SK-N-SH (cell line): ENCODE results near the gene TRIM66. TPM values are rescaled to one million over a fixed set of nuclear protein-coding genes. Genes with fewer than 3 reads are reported as not detected.

Experiments used
- CTCF ChIA-PET: fragments of 300-600, 350-600 bp; formaldehyde crosslinking; extraction: SDS; loops from one replicate; lab custom pipeline; 2021; lab: Yijun Ruan, JAX
- POLR2A ChIA-PET: fragments of 350-600 bp; sonication (Branson Sonifier 250); formaldehyde crosslinking; extraction: SDS; loops from one replicate; lab custom pipeline; 2020; ENCODE audit warnings: antibody characterized with exemption, inconsistent platforms; lab: Yijun Ruan, JAX
- DNase-seq: peaks from one replicate; pipeline ENCODE4 v3.0.0; 2012
- H2AFZ ChIP-seq: fragments of 200-600 bp; sonication (generic); 2 replicates; pipeline ENCODE4 v1.8.1; 2016; ENCODE audit warnings: antibody characterized with exemption, mild to moderate bottlenecking, low read depth
- H3F3A ChIP-seq: fragments of 200-600 bp; sonication (generic); replicated peaks from 2 replicates; pipeline ENCODE3; 2016; ENCODE audit warnings: antibody characterized with exemption, mild to moderate bottlenecking; ENCODE audit not compliant: insufficient read depth
- H3K27ac ChIP-seq, 2 experiments: fragments of 200-500 bp in 1 of 2; fragments of 200-600 bp in 1 of 2; sonication (Bioruptor generic) in 1 of 2; sonication (generic), shearing (Covaris generic) in 1 of 2; 2 replicates each; pipeline versions ENCODE4 v1.5.1 to v1.6.1; 2014 to 2016; ENCODE audit warnings: low read depth in 2 of 2, inconsistent platforms in 1 of 2, low read length in 1 of 2, mild to moderate bottlenecking in 1 of 2, mixed read lengths in 1 of 2
- H3K27me3 ChIP-seq: fragments of 200-600 bp; sonication (generic), shearing (Covaris generic); 2 replicates; pipeline ENCODE4 v1.6.1; 2016; ENCODE audit warnings: mixed run types; ENCODE audit not compliant: insufficient read depth
- H3K36me3 ChIP-seq, 2 experiments: fragments of 200-500 bp in 1 of 2; fragments of 200-600 bp in 1 of 2; sonication (Bioruptor generic) in 1 of 2; sonication (generic) in 1 of 2; replicated peaks in 1 of 2; 2 replicates each; pipeline versions ENCODE3 to v1.5.1; 2014 to 2016; ENCODE audit warnings: low read length in 1 of 2, mild to moderate bottlenecking in 1 of 2; ENCODE audit not compliant: insufficient read depth in 2 of 2, control insufficient read depth in 1 of 2
- H3K4me1 ChIP-seq, 2 experiments: fragments of 200-500 bp in 1 of 2; fragments of 200-600 bp in 1 of 2; sonication (Bioruptor generic) in 1 of 2; sonication (generic), shearing (Covaris generic) in 1 of 2; 2 replicates each; pipeline versions ENCODE4 v1.5.1 to v1.6.1; 2014 to 2016; ENCODE audit warnings: low read depth in 1 of 2, low read length in 1 of 2, mixed run types in 1 of 2; ENCODE audit not compliant: insufficient read depth in 2 of 2, control insufficient read depth in 1 of 2
- H3K4me2 ChIP-seq: fragments of 200-600 bp; sonication (generic), shearing (Covaris generic); 2 replicates; pipeline ENCODE4 v1.6.1; 2017; ENCODE audit warnings: mixed run types
- H3K4me3 ChIP-seq, 2 experiments: fragments of 200-500 bp in 1 of 2; fragments of 200-600 bp in 1 of 2; sonication (Bioruptor generic) in 1 of 2; sonication (generic), shearing (Covaris generic) in 1 of 2; 2 replicates each; pipeline versions ENCODE4 v1.5.1 to v1.8.1; 2014 to 2016; ENCODE audit warnings: low read depth in 2 of 2, inconsistent platforms in 1 of 2, low read length in 1 of 2, mild to moderate bottlenecking in 1 of 2, mixed read lengths in 1 of 2, moderate library complexity in 1 of 2
- H3K79me2 ChIP-seq: fragments of 200-600 bp; sonication (generic); 2 replicates; pipeline ENCODE4 v1.8.1; 2017; ENCODE audit warnings: mild to moderate bottlenecking; ENCODE audit not compliant: insufficient read depth
- H3K9ac ChIP-seq: fragments of 200-600 bp; sonication (generic); 2 replicates; pipeline ENCODE4 v1.6.1; 2017; ENCODE audit warnings: mixed run types
- H3K9me2 ChIP-seq: fragments of 200-600 bp; sonication (generic); 2 replicates; pipeline ENCODE4 v1.6.1; 2017; ENCODE audit warnings: mixed run types
- H3K9me3 ChIP-seq: fragments of 200-600 bp; sonication (generic); 2 replicates; pipeline ENCODE4 v1.6.1; 2017; ENCODE audit warnings: mixed run types, mild to moderate bottlenecking, moderate library complexity
- H4K20me1 ChIP-seq: fragments of 200-600 bp; sonication (generic); 2 replicates; pipeline ENCODE4 v1.6.1; 2017; ENCODE audit warnings: mild to moderate bottlenecking, mixed run types; ENCODE audit not compliant: insufficient read depth
- FOXJ3 ChIP-seq: sonication (generic); formaldehyde crosslinking; IDR thresholded peaks from 2 replicates; pipeline ENCODE4 v1.5.1; 2020; ENCODE audit warnings: mild to moderate bottlenecking, missing genetic modification reagents
- GABPA ChIP-seq: IDR thresholded peaks from 2 replicates; pipeline ENCODE4 v1.4.0; 2012; ENCODE audit warnings: low read depth, mild to moderate bottlenecking
- GATA2 ChIP-seq: sonication (generic); formaldehyde crosslinking; IDR thresholded peaks from 2 replicates; pipeline ENCODE4 v1.5.0; 2020; ENCODE audit warnings: mild to moderate bottlenecking, missing genetic modification reagents
- NFIC ChIP-seq: IDR thresholded peaks from 2 replicates; pipeline ENCODE4 v1.4.0; 2012; ENCODE audit warnings: borderline replicate concordance
- RAD21 ChIP-seq: IDR thresholded peaks from 2 replicates; pipeline ENCODE4 v1.6.1; 2012; ENCODE audit warnings: mild to moderate bottlenecking, low read length
- RCOR1 ChIP-seq: fragments of 150-350 bp; IDR thresholded peaks from 2 replicates; pipeline ENCODE4 v1.6.1; 2017; ENCODE audit warnings: antibody characterized with exemption, low read length
- RFX5 ChIP-seq: IDR thresholded peaks from 2 replicates; pipeline ENCODE4 v1.6.1; 2012; ENCODE audit warnings: mild to moderate bottlenecking, improper control_type of control experiment, low read length
- RXRA ChIP-seq: IDR thresholded peaks from 2 replicates; pipeline ENCODE4 v1.4.0; 2012; ENCODE audit warnings: low read depth, mild to moderate bottlenecking, borderline replicate concordance
- SMC3 ChIP-seq: IDR thresholded peaks from 2 replicates; pipeline ENCODE4 v1.6.1; 2012; ENCODE audit warnings: low read depth, low read length, improper control_type of control experiment
- WGBS: methylation state at CpG from one replicate; pipeline ENCODE4 v1.1.6; 2017; ENCODE audit warnings: low lambda C conversion rate; 5-methylcytosine and 5-hydroxymethylcytosine counted together
- polyA plus RNA-seq, 3 experiments: library from polyadenylated mRNA; depleted of rRNA; stranded (reverse); fragments of >200 nt; gene quantifications; 2 replicates each; pipeline ENCODE4 v1.2.3, GENCODE V29; 2012
- TF ChIP-seq, protein P1 (sequence below): IDR thresholded peaks from 2 replicates; pipeline ENCODE4 v1.6.1; 2012; ENCODE audit warnings: mild to moderate bottlenecking, low read depth, low read length, moderate library complexity

TRIM66 gene
- polyA plus RNA-seq, 1 of the 3 experiments (the other 2 are of a cell fraction) = 6.4 TPM

DNA sequence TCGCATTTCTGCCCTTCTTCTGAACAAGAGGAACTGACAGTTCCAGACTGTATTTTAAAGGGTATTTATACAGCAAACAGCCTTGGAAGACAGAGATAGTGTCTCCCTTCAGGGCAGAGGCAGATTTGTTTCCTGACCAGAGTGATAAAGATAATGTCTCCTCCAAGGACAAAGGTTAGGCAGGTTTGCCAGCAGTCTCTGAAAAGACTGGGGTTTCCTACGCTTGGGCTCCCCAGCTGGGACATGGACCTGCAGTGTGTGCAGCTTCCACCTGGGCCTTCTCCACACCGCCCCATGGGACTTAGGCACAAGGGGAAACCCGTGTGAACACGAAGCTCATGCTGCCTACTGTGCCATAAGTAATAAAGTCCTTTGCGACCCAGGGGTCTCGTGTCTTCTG is 42.2 kb upstream of the TRIM66 start:
- Histone ChIP-seq H3K4me3 (no peak overlapping the region), H3K4me2 (no peak overlapping the region), H4K20me1 (no peaks in the 10 kb centered on the region; the same call in 1 of the 2 replicates), H2AFZ (no peak overlapping the region), H3K79me2 (peaks cover 13% of the 10 kb centered on the region; the same call in 1 of the 2 replicates), H3F3A (peaks cover 27% of the 10 kb centered on the region), H3K27ac (no peak overlapping the region), H3K9me2 (no peaks in the 10 kb centered on the region), H3K36me3 (peaks cover 7 to 11% of the 10 kb centered on the region in 2 experiments), H3K9ac (no peak overlapping the region)
- ChIA-PET CTCF (no interaction called here), POLR2A (no interaction called here)
- 95% methylated on average over 7 of the region's 7 CpGs for WGBS
- DNase-seq = no peak
- TF ChIP-seq NFIC = no peak
- TF ChIP-seq FOXJ3 (CRISPR knock-in tag) = no peak
- TF ChIP-seq, protein P1, sequence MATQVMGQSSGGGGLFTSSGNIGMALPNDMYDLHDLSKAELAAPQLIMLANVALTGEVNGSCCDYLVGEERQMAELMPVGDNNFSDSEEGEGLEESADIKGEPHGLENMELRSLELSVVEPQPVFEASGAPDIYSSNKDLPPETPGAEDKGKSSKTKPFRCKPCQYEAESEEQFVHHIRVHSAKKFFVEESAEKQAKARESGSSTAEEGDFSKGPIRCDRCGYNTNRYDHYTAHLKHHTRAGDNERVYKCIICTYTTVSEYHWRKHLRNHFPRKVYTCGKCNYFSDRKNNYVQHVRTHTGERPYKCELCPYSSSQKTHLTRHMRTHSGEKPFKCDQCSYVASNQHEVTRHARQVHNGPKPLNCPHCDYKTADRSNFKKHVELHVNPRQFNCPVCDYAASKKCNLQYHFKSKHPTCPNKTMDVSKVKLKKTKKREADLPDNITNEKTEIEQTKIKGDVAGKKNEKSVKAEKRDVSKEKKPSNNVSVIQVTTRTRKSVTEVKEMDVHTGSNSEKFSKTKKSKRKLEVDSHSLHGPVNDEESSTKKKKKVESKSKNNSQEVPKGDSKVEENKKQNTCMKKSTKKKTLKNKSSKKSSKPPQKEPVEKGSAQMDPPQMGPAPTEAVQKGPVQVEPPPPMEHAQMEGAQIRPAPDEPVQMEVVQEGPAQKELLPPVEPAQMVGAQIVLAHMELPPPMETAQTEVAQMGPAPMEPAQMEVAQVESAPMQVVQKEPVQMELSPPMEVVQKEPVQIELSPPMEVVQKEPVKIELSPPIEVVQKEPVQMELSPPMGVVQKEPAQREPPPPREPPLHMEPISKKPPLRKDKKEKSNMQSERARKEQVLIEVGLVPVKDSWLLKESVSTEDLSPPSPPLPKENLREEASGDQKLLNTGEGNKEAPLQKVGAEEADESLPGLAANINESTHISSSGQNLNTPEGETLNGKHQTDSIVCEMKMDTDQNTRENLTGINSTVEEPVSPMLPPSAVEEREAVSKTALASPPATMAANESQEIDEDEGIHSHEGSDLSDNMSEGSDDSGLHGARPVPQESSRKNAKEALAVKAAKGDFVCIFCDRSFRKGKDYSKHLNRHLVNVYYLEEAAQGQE = no peak
- no peak for TF ChIP-seq SMC3
- TF ChIP-seq, all 33 proteins: peak for 0
- H3K4me1 ChIP-seq = peaks cover 21 to 50% of the 10 kb centered on the region in 2 experiments; a peak in 3 of 4 replicates
- no peaks in the 10 kb centered on the region for H3K27me3 ChIP-seq
- H3K9me3 ChIP-seq = no peaks in the 10 kb centered on the region

DNA sequence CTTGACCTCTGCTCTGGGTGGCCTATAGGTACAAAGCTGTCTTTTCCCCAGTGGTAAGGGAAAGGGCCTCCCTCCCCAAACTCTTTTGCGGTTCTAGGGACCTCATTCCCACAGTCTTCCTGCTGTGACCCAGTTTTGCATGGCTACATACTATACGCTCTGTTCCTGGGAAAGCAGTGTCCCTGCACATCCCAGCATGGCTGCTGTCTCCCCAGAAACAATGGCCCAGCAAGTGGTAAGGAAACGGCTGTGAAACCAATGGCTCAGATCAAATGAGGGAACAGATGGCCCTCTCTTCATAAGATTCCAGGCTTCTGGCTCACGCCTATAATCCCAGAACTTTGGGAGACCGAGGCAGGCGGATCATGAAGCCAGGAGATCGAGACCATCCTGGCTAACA is 41.2 kb upstream of the TRIM66 start:
- Histone ChIP-seq H3F3A (peaks cover 35% of the 10 kb centered on the region), H3K36me3 (peaks cover 7 to 9% of the 10 kb centered on the region in 2 experiments), H2AFZ (no peak overlapping the region), H3K9me3 (no peaks in the 10 kb centered on the region), H3K4me1 (peaks cover 24 to 57% of the 10 kb centered on the region in 2 experiments; a peak in 3 of 4 replicates), H3K9ac (no peak overlapping the region), H3K4me3 (no peak overlapping the region), H3K27ac (no peak overlapping the region), H3K4me2 (no peak overlapping the region), H3K27me3 (no peaks in the 10 kb centered on the region), H3K9me2 (no peaks in the 10 kb centered on the region), H3K79me2 (peaks cover 13% of the 10 kb centered on the region; the same call in 1 of the 2 replicates), H4K20me1 (no peaks in the 10 kb centered on the region; the same call in 1 of the 2 replicates)
- 94% methylated on average over 7 of the region's 7 CpGs for WGBS
- ChIA-PET CTCF (no interaction called here), POLR2A (no interaction called here)
- DNase-seq = no peak
- TF ChIP-seq RFX5 (no peak), GATA2 (CRISPR knock-in tag) (no peak), RXRA (no peak), RCOR1 (no peak), GABPA (no peak), RAD21 (no peak)
